Pancreas (tissue), 10 donors: ENCODE measurements around the gene IL12RB1. TPM values are rescaled to one million over a fixed set of nuclear protein-coding genes. Genes with fewer than 3 reads are reported as not detected.

Experiments
- ATAC-seq, 4 donors: fragments of 200-7000 bp; cut with Tn5 transposase; one replicate each; pipeline versions ENCODE4 v1.8.0 to v1.9.1; 2020; ENCODE audit warnings: mild to moderate bottlenecking in 4 of 4, moderate library complexity in 4 of 4
- DNase-seq, 6 donors: peaks; one replicate each; pipeline ENCODE4 v3.0.0-alpha.2; 2020
- FAIRE-seq: peaks from 2 replicates; lab custom pipeline; 2012; peaks lifted over from hg19 to GRCh38; lab: Jason Lieb, UNC
- H3K27ac ChIP-seq, 4 donors: fragments of 200-600 bp; sonication (generic); 1 replicate in 3 of 4; 2 replicates in 1 of 4; pipeline versions ENCODE4 v1.5.0 to v1.8.0; 2020
- H3K27me3 ChIP-seq, 4 donors: fragments of 200-600 bp; one replicate each; pipeline ENCODE4 v1.8.0; 2021
- H3K36me3 ChIP-seq, 3 donors: fragments of 200-600 bp; sonication (generic) in 1 of 3; one replicate each; pipeline versions ENCODE4 v1.5.0 to v1.8.0; 2020 to 2021
- H3K4me1 ChIP-seq, 3 donors: fragments of 200-600 bp; one replicate each; pipeline ENCODE4 v1.8.0; 2021
- H3K4me3 ChIP-seq, 4 donors: fragments of 200-600 bp; sonication (generic) in 2 of 4; one replicate each; pipeline versions ENCODE4 v1.5.0 to v1.8.0; 2020 to 2021
- H3K9me3 ChIP-seq, 4 donors: fragments of 200-600 bp; one replicate each; pipeline ENCODE4 v1.8.0; 2021
- WGBS, 2 donors: extraction: QIAGEN DNeasy Blood & Tissue Kit; methylation state at CpG; one replicate each; pipeline ENCODE4 v1.1.7; 2013; 5-methylcytosine and 5-hydroxymethylcytosine counted together
- intact Hi-C, 3 donors: fragments of 100-400 bp; cut with DNase I; formaldehyde crosslinking; loops; one replicate each; pipeline versions ENCODE4 v1.11.1 to v1.14.2; 2022
- polyA plus RNA-seq, 2 donors: library from polyadenylated mRNA; stranded (reverse); fragments of 200-250 nt; gene quantifications; one replicate each; pipeline ENCODE4 v1.2.3, GENCODE V29; 2013
- total RNA-seq, 6 donors: library from RNA; stranded (reverse); fragmentation: NEBNext Ultra II Directional in 4 of 6; extraction: Animal tissue kit (Norgen Biotek cat#: 25700) in 4 of 6; gene quantifications; one replicate each; pipeline versions ENCODE4 v1.2.1 to v1.2.4, GENCODE V29; 2021 to 2023
- TF ChIP-seq, protein P1 (sequence below), 4 donors: fragments of 200-600 bp; sonication (generic) in 3 of 4; IDR thresholded peaks; one replicate each; pipeline versions ENCODE4 v1.5.0 to v1.8.0; 2021; ENCODE audit warnings: antibody characterized with exemption in 4 of 4
- donor health status: healthy with polysubstance abuse.
- donor health status: DM: no; HTN: no; CAD: no; lungs with moderate emphysema.
- donor health status: DM: no; HTN: no; CAD: no.
- donor health status: control.
- donor health status: control.
- donor health status: Bipolar disorder and iron deficiency.
- donor health status: DM: yes; HTN: yes; CAD: no.
- donor health status: DM: no; HTN: no; CAD: no.
- donor health status: DM: no; HTN: no; CAD: no.
- donor health status: DM: yes; HTN: yes; CAD: no.

Gene IL12RB1
- total and polyA plus RNA-seq, 8 donors = 0.15 to 1.1 (median 0.40) TPM

DNA sequence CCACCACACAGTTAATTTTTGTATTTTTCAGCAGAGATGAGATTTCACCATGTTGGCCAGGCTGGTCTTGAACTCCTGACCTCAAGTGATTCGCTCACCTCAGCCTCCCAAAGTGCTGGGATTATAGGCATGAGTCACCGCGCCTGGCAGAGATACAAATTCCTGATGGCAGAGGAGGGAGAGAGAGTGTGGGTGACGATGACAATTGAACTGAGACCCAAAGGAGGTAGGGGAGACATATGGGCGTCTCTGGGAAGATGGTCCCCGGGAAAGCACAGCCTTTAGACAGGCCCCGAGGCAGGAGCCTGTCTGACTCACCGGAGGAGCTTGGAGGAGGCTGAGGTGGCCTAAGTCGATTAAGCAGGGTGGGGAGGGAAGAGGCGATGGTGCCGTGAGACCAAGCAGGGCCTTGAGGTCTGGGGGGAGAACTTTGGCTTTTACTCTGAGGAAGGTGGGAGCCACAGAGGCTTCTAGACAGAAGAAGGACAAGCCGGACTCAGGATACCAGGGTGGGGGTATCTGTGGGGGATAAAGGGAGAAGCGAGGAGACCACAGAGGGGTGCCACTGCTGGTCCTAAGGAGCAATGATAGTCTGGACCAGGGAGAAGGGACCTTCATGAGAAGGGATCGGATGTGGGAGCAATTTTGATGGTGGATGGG lies 40.5 kb downstream of the IL12RB1 start:
- DNase-seq (no peak), ATAC-seq (no peak), FAIRE-seq (no peak)
- intact Hi-C loops = no loop called here
- TF ChIP-seq, protein P1, sequence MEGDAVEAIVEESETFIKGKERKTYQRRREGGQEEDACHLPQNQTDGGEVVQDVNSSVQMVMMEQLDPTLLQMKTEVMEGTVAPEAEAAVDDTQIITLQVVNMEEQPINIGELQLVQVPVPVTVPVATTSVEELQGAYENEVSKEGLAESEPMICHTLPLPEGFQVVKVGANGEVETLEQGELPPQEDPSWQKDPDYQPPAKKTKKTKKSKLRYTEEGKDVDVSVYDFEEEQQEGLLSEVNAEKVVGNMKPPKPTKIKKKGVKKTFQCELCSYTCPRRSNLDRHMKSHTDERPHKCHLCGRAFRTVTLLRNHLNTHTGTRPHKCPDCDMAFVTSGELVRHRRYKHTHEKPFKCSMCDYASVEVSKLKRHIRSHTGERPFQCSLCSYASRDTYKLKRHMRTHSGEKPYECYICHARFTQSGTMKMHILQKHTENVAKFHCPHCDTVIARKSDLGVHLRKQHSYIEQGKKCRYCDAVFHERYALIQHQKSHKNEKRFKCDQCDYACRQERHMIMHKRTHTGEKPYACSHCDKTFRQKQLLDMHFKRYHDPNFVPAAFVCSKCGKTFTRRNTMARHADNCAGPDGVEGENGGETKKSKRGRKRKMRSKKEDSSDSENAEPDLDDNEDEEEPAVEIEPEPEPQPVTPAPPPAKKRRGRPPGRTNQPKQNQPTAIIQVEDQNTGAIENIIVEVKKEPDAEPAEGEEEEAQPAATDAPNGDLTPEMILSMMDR (IDR thresholded peaks at IDR 0.05) = no peak
- Histone ChIP-seq H3K27me3 (no peaks in the 10 kb centered on the region), H3K27ac (peak overlapping the region in 2 of 4 donors; percentile 85 to 90), H3K9me3 (no peaks in the 10 kb centered on the region), H3K4me3 (no peak overlapping the region), H3K36me3 (no peaks in the 10 kb centered on the region), H3K4me1 (peaks cover 0 to 20% (median 4%) of the 10 kb centered on the region in 3 donors)
- WGBS, 2 donors = 75 to 78% methylated on average over 14 of the region's 14 CpGs

DNA sequence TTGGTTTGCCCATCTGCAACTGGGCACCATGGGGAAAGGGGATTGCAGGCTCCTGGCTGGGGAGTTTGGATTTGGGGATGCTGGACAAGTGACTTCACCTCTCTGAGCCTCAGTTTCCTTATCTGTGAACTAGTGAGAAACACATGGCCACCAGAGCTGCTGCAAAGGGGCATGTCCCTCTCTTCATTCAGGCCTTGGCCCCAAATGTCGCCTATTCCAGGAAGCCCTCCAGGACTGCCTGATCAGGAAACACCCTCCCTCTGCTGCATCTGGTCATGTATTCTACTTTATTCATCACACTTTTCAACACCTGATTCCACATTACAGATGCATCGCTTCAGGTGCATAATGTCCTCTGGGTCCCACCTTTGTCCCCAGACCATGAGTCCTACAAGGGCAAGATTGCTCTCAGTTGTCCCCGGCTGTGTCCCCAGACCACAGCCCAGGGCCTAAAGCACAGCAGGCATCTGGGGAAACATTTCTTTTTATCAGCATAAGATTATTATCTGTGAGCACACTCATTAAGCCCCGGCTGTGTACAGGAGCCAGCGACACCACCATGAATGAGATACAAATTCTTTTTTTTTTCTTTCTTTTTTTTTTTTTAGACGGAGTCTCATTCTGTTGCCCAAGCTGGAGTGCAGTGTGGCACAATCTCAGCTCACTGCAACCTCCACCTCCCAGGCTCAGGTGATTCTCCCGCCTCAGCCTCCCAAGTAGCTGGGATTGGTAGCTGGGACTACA lies 41.3 kb downstream of the IL12RB1 start:
- Histone ChIP-seq H3K27ac (peak overlapping the region; percentile 31 to 90 (median 75)), H3K36me3 (no peaks in the 10 kb centered on the region), H3K9me3 (no peaks in the 10 kb centered on the region), H3K27me3 (no peaks in the 10 kb centered on the region), H3K4me1 (peaks cover 0 to 20% (median 4%) of the 10 kb centered on the region in 3 donors), H3K4me3 (peak overlapping the region in 2 of 4 donors; percentile 30 to 41)
- no peak for FAIRE-seq
- intact Hi-C loops = no loop called here
- WGBS, 2 donors = 67 to 70% methylated on average over 7 of the region's 7 CpGs
- no peak for DNase-seq
- TF ChIP-seq, protein P1 (IDR thresholded peaks at IDR 0.05) = no peak
- peak in 2 of 4 donors; percentile 2 to 4 for ATAC-seq

DNA sequence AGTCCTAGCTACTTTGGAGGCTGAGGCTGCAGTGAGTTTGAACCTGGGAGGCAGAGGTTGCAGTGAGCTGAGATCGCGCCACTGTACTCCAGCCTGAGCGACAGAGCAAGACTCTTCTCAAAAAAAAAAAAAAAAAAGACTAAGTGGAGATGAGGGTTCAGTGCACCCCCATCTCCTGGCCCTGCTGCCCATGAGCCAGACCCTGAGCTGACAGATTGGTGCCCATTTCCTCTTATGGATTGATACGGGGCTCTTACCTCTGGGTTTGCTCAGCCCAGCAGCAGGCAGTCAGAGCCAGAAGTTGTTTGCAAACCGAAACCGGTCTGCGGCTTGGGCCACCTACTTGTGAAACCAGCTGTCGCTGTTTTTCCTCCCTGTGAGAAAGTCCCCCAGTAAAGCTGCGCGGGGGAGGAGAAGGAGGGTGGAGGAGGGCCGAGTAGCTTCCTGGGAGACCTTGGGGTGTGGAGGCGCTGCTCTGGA lies 41.9 kb downstream of the IL12RB1 start:
- 9 to 13% methylated on average over 12 of the region's 12 CpGs for WGBS, 2 donors
- no peak for FAIRE-seq
- intact Hi-C loops = no loop called here
- TF ChIP-seq, protein P1 (IDR thresholded peaks at IDR 0.05) = no peak
- Histone ChIP-seq H3K27me3 (no peaks in the 10 kb centered on the region), H3K27ac (peak overlapping the region; percentile 31 to 90 (median 75)), H3K4me1 (peaks cover 0 to 20% (median 4%) of the 10 kb centered on the region in 3 donors), H3K36me3 (no peaks in the 10 kb centered on the region), H3K4me3 (peak overlapping the region in 2 of 4 donors; percentile 30 to 41), H3K9me3 (no peaks in the 10 kb centered on the region)
- DNase-seq = peak; percentile 56 to 86 (median 74)
- peak; percentile 67 to 89 (median 88) for ATAC-seq

DNA sequence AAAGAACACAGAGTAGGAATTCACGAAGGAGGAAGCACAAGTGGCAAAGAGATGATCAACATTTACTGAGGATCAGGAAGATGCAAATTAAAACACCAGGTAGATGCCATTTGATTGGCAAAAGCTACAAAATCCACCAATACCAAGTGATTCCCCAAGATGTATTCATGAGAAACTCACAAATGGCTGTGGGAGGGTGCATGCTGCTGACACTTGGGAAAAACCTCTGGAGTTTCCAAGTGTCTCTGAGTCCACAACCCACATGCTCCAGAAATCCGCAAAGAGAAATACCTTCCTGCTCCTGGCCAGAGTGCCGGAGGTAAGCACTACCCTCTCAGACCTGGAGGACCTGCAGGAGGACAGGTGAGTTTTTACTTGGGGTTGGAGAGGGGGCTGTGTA lies 43.1 kb downstream of the IL12RB1 start:
- Histone ChIP-seq H3K4me3 (no peak overlapping the region), H3K9me3 (no peaks in the 10 kb centered on the region), H3K36me3 (no peaks in the 10 kb centered on the region), H3K27ac (peak overlapping the region in 1 of 4 donors; percentile 85), H3K4me1 (peaks cover 0 to 12% (median 4%) of the 10 kb centered on the region in 3 donors), H3K27me3 (no peaks in the 10 kb centered on the region)
- intact Hi-C loops = no loop called here
- 79 to 90% methylated on average over 3 of the region's 3 CpGs for WGBS, 2 donors
- TF ChIP-seq, protein P1 (IDR thresholded peaks at IDR 0.05) = no peak
- DNase-seq (no peak), ATAC-seq (no peak), FAIRE-seq (no peak)
